Stomach (tissue), 4 donors: Measurements from ENCODE around the gene CNTNAP5.

ENCODE experiments used
- CTCF ChIP-seq, 7 experiments: fragments of 450-650 bp in 4 of 7; fragments of 200-600 bp in 3 of 7; sonication (generic) in 3 of 7; IDR thresholded peaks; one replicate each; pipeline ENCODE4 v1.5.1; 2016 to 2019; ENCODE audit warnings: antibody characterized with exemption in 7 of 7, control low read depth in 2 of 7, mild to moderate bottlenecking in 1 of 7
- POLR2A ChIP-seq, 4 donors: fragments of 450-650 bp; IDR thresholded peaks; one replicate each; pipeline ENCODE4 v1.6.1; 2016; ENCODE audit warnings: antibody characterized with exemption in 4 of 4, control low read depth in 2 of 4, mild to moderate bottlenecking in 1 of 4, moderate library complexity in 1 of 4

- TF ChIP-seq CTCF (IDR thresholded peaks at IDR 0.05) (no peak), POLR2A (IDR thresholded peaks at IDR 0.05) (no peak)
Observed at GRCh38 chr2:124838406-124838805, 813.3 kb downstream of the CNTNAP5 start.
